Measurements from ENCODE around the gene EIPR1. TPM values are rescaled to one million over a fixed set of nuclear protein-coding genes. Genes with fewer than 3 reads are reported as not detected.

Gene EIPR1
- total and polyA plus RNA-seq, 2 donors (not counting 3 experiments of a cell fraction or from before 2014, with no cell fraction given): 30.8 to 57.3 TPM

DNA sequence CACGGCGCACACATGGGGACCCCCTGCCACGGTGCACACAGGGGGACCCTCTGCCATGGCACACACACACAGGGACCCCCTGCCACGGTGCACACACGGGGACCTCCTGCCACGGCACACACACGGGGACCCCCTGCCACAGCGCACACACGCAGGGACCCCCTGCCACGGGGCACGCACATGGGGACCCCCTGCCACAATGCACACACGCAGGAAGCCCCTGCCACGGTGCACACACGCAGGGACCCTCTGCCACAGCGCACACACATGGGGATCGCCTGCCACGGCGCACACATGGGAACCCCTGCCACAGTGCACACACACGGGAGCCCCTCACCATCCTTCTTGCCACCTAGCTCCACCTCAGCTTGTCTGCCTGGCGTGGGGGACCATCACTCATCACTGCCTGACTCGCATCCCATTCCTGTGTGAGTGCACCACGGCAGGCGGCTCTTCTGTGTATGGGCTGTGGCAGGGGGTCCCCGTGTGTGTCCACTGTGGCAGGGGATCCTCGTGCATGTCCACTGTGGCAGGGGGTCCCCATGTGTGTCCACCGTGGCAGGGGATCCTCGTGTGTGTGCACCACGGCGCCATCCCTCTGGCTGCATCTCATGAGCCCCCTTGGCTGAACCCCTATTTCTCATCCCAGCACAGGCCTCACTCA is 206.7 kb downstream of the EIPR1 start:
- DNase-seq (ENCODE audit: low read depth, low spot score): no peak
- Histone ChIP-seq H3K9ac (replicated peaks; ENCODE audit: extremely low read depth, insufficient read depth, low read length) (no peak overlapping the region), H3K9me1 (replicated peaks; ENCODE audit: control insufficient read depth, extremely low read depth, insufficient read depth, low read length) (no peaks in the 10 kb centered on the region), H3K36me3 (ENCODE audit: control insufficient read depth in 2 of 2, extremely low read depth in 1 of 2, insufficient read depth in 2 of 2, low read length in 2 of 2) (no peaks in the 10 kb centered on the region), H3K9me3 (replicated peaks; ENCODE audit: control insufficient read depth, insufficient read depth, low read length) (no peaks in the 10 kb centered on the region), H3K4me1 (ENCODE audit: control insufficient read depth, extremely low read depth, insufficient read depth, low read length) (no peaks in the 10 kb centered on the region), H3K4me3 (replicated peaks in 1 of 3; ENCODE audit: insufficient read depth in 1 of 3, low read depth in 1 of 3, low read length in 3 of 3) (no peak overlapping the region), H4K20me1 (replicated peaks; ENCODE audit: control insufficient read depth, extremely low read depth, insufficient read depth, low read length) (no peaks in the 10 kb centered on the region), H3K27me3 (ENCODE audit: control insufficient read depth in 2 of 2, insufficient read depth in 2 of 2, low read length in 2 of 2) (no peaks in the 10 kb centered on the region), H3K4me2 (ENCODE audit: insufficient read depth, low read length) (no peak overlapping the region), H3K79me2 (ENCODE audit: control insufficient read depth, insufficient read depth, low read length) (no peaks in the 10 kb centered on the region), H2AFZ (ENCODE audit: low read depth, low read length) (no peak overlapping the region), H3K27ac (ENCODE audit: insufficient read depth, low read depth, low read length) (no peak overlapping the region)
- dilution Hi-C loops (cut with MboI; ENCODE audit: extremely low pct_ligation_motif_present, low sequenced_read_pairs): no loop called here
- intact Hi-C loops (cut with micrococcal nuclease): no loop called here
- CTCF ChIA-PET: no interaction called here
- POLR2A ChIA-PET: no interaction called here
- no TSS peak for BruUV-seq (replicated peaks)
- no peak for TF ChIP-seq POLR2A (IDR thresholded peaks at IDR 0.05; ENCODE audit: low read depth, low read length)
- TF ChIP-seq, protein P1, sequence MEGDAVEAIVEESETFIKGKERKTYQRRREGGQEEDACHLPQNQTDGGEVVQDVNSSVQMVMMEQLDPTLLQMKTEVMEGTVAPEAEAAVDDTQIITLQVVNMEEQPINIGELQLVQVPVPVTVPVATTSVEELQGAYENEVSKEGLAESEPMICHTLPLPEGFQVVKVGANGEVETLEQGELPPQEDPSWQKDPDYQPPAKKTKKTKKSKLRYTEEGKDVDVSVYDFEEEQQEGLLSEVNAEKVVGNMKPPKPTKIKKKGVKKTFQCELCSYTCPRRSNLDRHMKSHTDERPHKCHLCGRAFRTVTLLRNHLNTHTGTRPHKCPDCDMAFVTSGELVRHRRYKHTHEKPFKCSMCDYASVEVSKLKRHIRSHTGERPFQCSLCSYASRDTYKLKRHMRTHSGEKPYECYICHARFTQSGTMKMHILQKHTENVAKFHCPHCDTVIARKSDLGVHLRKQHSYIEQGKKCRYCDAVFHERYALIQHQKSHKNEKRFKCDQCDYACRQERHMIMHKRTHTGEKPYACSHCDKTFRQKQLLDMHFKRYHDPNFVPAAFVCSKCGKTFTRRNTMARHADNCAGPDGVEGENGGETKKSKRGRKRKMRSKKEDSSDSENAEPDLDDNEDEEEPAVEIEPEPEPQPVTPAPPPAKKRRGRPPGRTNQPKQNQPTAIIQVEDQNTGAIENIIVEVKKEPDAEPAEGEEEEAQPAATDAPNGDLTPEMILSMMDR (IDR thresholded peaks at IDR 0.05; ENCODE audit: extremely low read depth in 1 of 2, insufficient read depth in 1 of 2, low read depth in 1 of 2, low read length in 2 of 2): no peak
- no peak for TF ChIP-seq MYC (IDR thresholded peaks at IDR 0.05; ENCODE audit: low read depth, low read length)
- TF ChIP-seq EZH2 (IDR thresholded peaks at IDR 0.05; ENCODE audit: borderline replicate concordance, low read depth, low read length, severe bottlenecking): no peak
- TF ChIP-seq FOS (IDR thresholded peaks at IDR 0.05; ENCODE audit: borderline replicate concordance, insufficient read depth, low read length): no peak
- no peak for TF ChIP-seq POLR2AphosphoS5 (IDR thresholded peaks at IDR 0.05; ENCODE audit: insufficient read depth, low read depth, low read length)
- TF ChIP-seq GATA2 (IDR thresholded peaks at IDR 0.05; ENCODE audit: insufficient read depth, insufficient read length, low read depth, low read length): no peak
- TF ChIP-seq, protein P2, sequence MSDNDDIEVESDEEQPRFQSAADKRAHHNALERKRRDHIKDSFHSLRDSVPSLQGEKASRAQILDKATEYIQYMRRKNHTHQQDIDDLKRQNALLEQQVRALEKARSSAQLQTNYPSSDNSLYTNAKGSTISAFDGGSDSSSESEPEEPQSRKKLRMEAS (IDR thresholded peaks at IDR 0.05; ENCODE audit: insufficient read depth, insufficient read length): no peak
- TF ChIP-seq JUN (IDR thresholded peaks at IDR 0.05; ENCODE audit: borderline replicate concordance, insufficient read depth, insufficient read length, low read depth): no peak
- FAIRE-seq: no peak
